Stimulated activated memory B cell treated with anti-CD40 and anti-IgM and Interleukin-4, amounts not matched to agents 10 μg/mL and 1 μg/mL and 100 μg/mL, for 72 hours (primary cell): ENCODE data around the gene GBP5.
"Not testable (repeated sequence)": the region's sequence is repeated elsewhere in the genome, so short reads cannot be mapped to it uniquely, and the experiment has no call there.

ENCODE experiments used
- ATAC-seq: fragments of 150-1000 bp; cut with Tn5 transposase; 2 replicates; pipeline ENCODE4 v1.10.0; 2021
- H3K27ac Mint-ChIP-seq: one replicate; pipeline ENCODE4 v1.8.0; 2022; ENCODE audit warnings: mild to moderate bottlenecking, mixed read lengths
- H3K27me3 Mint-ChIP-seq: one replicate; pipeline ENCODE4 v1.8.0; 2022; ENCODE audit warnings: mixed read lengths
- H3K36me3 Mint-ChIP-seq: one replicate; pipeline ENCODE4 v1.8.0; 2022; ENCODE audit warnings: mixed read lengths
- H3K4me1 Mint-ChIP-seq: one replicate; pipeline ENCODE4 v1.8.0; 2022; ENCODE audit warnings: mixed read lengths
- H3K4me3 Mint-ChIP-seq: one replicate; pipeline ENCODE4 v1.8.0; 2022; ENCODE audit warnings: mild to moderate bottlenecking, moderate library complexity, mixed read lengths
- H3K9me3 Mint-ChIP-seq: one replicate; pipeline ENCODE4 v1.8.0; 2022; ENCODE audit warnings: mixed read lengths

Gene GBP5

DNA sequence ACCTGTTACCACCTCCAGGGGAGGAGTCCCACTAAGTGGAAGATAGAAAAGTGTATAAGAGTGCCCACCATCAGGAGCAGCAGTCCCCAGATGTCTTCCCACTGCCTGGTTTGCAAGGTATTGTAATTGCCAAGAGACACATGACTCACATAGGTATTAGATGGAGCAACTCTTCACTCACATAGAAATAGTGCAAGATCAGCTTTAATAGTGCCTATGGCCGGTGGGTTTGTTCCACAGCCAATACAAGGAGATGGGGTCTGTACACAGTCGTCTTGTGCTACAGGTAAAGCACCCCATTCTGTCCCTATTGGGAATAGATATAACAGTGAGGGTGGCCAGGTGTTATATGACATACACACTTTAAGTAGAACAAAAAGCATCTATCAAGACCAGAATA, 18.6 kb upstream of the GBP5 start:
- Mint-ChIP-seq H3K36me3 (peaks cover 6% of the 10 kb centered on the region), H3K9me3 (peaks cover 3% of the 10 kb centered on the region), H3K4me1 (peaks cover 16% of the 10 kb centered on the region), H3K4me3 (no peak overlapping the region), H3K27me3 (no peaks in the 10 kb centered on the region), H3K27ac (no peak overlapping the region)
- ATAC-seq, result no peak

DNA sequence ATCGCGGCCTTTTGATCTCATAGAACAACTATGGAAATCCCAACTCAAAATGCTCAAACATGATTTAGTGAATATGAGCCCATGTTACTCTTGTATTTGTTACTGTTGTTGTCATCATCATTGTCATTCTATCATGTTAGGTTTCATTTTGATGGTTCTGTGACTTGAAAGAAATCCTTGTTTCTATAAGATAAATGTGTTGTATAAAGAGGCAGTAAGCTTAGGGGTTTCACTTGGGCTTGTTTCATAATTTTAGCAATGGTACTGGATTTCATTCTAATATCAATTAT, 15.3 kb upstream of the GBP5 start:
- H3K36me3 Mint-ChIP-seq, result peaks cover 13% of the 10 kb centered on the region
- H3K27ac Mint-ChIP-seq, result peak overlapping the region; percentile 77
- H3K27me3 Mint-ChIP-seq, result no peaks in the 10 kb centered on the region
- H3K9me3 Mint-ChIP-seq, result peaks cover 4% of the 10 kb centered on the region
- H3K4me3 Mint-ChIP-seq, result no peak overlapping the region
- no peak for ATAC-seq
- H3K4me1 Mint-ChIP-seq, result peaks cover 19% of the 10 kb centered on the region

- no peaks in the 10 kb centered on the region for H3K27me3 Mint-ChIP-seq
- H3K4me1 Mint-ChIP-seq, result peaks cover 19% of the 10 kb centered on the region
- no peak overlapping the region for H3K4me3 Mint-ChIP-seq
- peaks cover 13% of the 10 kb centered on the region for H3K36me3 Mint-ChIP-seq
- H3K9me3 Mint-ChIP-seq, result peaks cover 3% of the 10 kb centered on the region
- ATAC-seq, result no peak
- H3K27ac Mint-ChIP-seq, result peak overlapping the region; percentile 77
Measured at GRCh38 chr1:89287181-89288050, 14.8 kb upstream of the GBP5 start.

DNA sequence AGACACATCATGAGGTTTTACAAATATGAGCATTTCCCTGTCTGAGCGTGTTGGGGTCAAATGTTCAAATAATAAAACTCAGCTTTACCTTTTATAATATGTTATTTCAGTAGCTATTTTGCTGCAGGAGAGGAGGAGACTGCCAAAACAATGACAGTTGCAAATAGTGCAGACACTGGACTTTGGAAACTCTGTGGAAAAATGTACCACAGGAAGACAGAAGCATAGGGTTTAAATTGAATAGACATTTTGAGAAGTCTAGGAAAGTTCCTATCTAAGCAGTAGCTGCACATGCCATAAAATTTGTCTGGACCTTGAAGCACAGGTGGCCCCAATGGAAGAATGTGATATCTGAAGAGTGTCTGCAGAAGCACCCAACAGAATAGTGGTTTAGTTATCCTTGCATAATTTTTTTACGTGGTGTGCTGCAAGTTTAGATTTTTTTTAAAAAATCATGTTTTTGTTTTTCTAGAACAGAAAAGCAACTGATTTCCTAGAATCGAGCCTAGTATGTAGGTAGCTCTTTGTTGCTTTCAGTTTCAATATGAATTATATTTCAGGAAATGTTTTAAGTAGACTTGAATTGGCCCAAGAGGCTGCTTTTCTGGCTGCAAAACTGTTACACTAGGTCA, 14.0 kb upstream of the GBP5 start:
- ATAC-seq, result peak; percentile 76
- peak overlapping the region; percentile 77 for H3K27ac Mint-ChIP-seq
- peaks cover 13% of the 10 kb centered on the region for H3K36me3 Mint-ChIP-seq
- H3K9me3 Mint-ChIP-seq, result peaks cover 3% of the 10 kb centered on the region
- H3K27me3 Mint-ChIP-seq, result no peaks in the 10 kb centered on the region
- H3K4me3 Mint-ChIP-seq, result peak overlapping the region; percentile 52
- H3K4me1 Mint-ChIP-seq, result peaks cover 19% of the 10 kb centered on the region

- H3K27me3 Mint-ChIP-seq, result no peaks in the 10 kb centered on the region
- H3K4me3 Mint-ChIP-seq, result no peak overlapping the region
- H3K4me1 Mint-ChIP-seq, result peaks cover 19% of the 10 kb centered on the region
- peak overlapping the region; percentile 77 for H3K27ac Mint-ChIP-seq
- H3K36me3 Mint-ChIP-seq, result peaks cover 13% of the 10 kb centered on the region
- no peak for ATAC-seq
- H3K9me3 Mint-ChIP-seq, result peaks cover 3% of the 10 kb centered on the region
Measured at GRCh38 chr1:89285745-89286380, 13.2 kb upstream of the GBP5 start.

DNA sequence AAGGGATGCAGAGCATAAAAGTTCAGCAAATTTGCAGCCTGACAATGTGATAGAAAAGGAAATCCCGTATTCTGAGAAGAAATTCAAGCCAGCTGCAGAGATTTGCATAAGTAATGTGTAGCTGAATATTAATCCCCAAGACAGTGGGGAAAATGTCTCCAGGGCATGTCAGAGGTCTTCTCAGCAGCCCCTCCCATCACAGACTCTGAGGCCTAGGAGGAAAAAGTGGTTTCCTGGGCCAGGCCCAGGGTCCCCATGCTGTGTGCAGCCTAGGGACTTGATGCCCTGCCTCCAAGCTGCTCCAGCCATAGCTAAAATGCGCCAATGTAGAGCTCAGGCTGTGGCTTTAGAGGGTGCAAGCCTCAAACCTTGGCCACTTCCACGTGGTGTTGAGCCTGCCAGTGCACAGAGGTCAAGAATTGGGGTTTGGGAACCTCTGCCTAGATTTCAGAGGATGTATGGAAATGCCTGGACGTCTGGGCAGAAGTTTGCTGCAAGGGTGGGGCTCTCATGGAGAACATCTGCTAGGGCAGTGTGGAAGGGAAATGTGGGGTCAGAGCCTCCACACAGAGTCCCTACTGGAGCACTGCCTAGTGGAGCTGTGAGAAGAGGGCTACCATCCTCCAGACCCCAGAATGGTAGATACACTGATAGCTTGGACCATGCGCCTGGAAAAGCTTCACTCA, 11.6 kb upstream of the GBP5 start:
- ATAC-seq, H3K27ac Mint-ChIP-seq, H3K4me3 Mint-ChIP-seq, H3K27me3 Mint-ChIP-seq, H3K9me3 Mint-ChIP-seq: not testable (repeated sequence)
- H3K4me1 Mint-ChIP-seq, result peaks cover 19% of the 10 kb centered on the region
- H3K36me3 Mint-ChIP-seq, result peaks cover 13% of the 10 kb centered on the region

- ATAC-seq, result no peak
- no peaks in the 10 kb centered on the region for H3K27me3 Mint-ChIP-seq
- no peak overlapping the region for H3K4me3 Mint-ChIP-seq
- H3K9me3 Mint-ChIP-seq, result peaks cover 3% of the 10 kb centered on the region
- peaks cover 7% of the 10 kb centered on the region for H3K36me3 Mint-ChIP-seq
- no peak overlapping the region for H3K27ac Mint-ChIP-seq
- H3K4me1 Mint-ChIP-seq, result no peaks in the 10 kb centered on the region
Measured at GRCh38 chr1:89280766-89281165, 8.1 kb upstream of the GBP5 start.

GRCh38 chr1:89279011-89279466, 6.4 kb upstream of the GBP5 start:
- no peaks in the 10 kb centered on the region for H3K27me3 Mint-ChIP-seq
- H3K36me3 Mint-ChIP-seq, result no peaks in the 10 kb centered on the region
- peaks cover 7% of the 10 kb centered on the region for H3K4me1 Mint-ChIP-seq
- H3K9me3 Mint-ChIP-seq, result no peaks in the 10 kb centered on the region
- ATAC-seq, result no peak
- H3K27ac Mint-ChIP-seq, result no peak overlapping the region
- H3K4me3 Mint-ChIP-seq, result no peak overlapping the region

GRCh38 chr1:89277725-89278124, 5.1 kb upstream of the GBP5 start:
- no peak overlapping the region for H3K4me3 Mint-ChIP-seq
- H3K9me3 Mint-ChIP-seq, result no peaks in the 10 kb centered on the region
- no peaks in the 10 kb centered on the region for H3K27me3 Mint-ChIP-seq
- peaks cover 11% of the 10 kb centered on the region for H3K4me1 Mint-ChIP-seq
- H3K27ac Mint-ChIP-seq, result no peak overlapping the region
- ATAC-seq, result no peak
- peaks cover 1% of the 10 kb centered on the region for H3K36me3 Mint-ChIP-seq

DNA sequence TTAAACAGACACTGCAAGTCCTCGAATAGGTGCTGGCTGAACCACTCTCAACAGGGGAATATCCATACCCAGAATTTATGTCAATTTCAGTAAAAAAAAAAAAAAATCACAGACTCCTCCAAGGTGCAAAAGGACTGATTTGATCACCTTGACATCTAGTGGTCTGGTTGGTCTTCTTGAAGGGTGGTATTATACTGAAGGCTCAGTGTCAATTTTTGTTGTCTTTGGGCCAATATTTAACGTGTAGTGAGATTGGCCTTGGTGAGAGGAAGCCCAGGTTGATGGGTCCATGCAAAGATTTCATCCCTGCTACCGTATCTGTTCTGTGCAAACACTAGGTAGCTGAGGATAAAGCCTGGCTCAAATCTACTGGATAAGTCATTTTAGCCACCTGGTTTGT, 4.0 kb upstream of the GBP5 start:
- H3K27me3 Mint-ChIP-seq, result no peaks in the 10 kb centered on the region
- peaks cover 4% of the 10 kb centered on the region for H3K36me3 Mint-ChIP-seq
- peaks cover 18% of the 10 kb centered on the region for H3K4me1 Mint-ChIP-seq
- no peak overlapping the region for H3K4me3 Mint-ChIP-seq
- ATAC-seq, result no peak
- no peaks in the 10 kb centered on the region for H3K9me3 Mint-ChIP-seq
- no peak overlapping the region for H3K27ac Mint-ChIP-seq

DNA sequence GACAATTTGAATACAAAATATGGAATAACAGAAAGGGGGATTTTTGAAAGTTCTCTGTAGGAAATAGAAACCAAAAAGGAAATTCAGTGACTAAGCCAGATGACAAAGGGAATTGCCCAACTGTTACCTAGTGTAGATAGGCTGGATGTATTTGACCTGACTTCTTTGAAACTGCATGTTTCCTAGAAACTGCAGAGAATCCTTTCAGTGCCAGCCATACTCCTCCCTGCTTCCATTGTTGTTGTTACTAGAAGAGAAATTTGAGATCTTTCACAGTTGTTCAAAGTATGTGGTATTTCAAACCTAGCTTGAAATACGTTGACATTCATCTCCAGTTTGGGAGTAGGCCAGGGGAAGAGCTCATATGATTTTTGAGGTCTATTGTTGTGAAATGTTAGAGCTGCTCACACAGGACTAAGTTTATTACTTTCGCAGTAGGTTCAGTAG, 1.8 kb upstream of the GBP5 start:
- H3K9me3 Mint-ChIP-seq, result no peaks in the 10 kb centered on the region
- H3K36me3 Mint-ChIP-seq, result peaks cover 4% of the 10 kb centered on the region
- peak overlapping the region; percentile 29 for H3K4me3 Mint-ChIP-seq
- H3K27ac Mint-ChIP-seq, result peak overlapping the region; percentile 54
- no peaks in the 10 kb centered on the region for H3K27me3 Mint-ChIP-seq
- H3K4me1 Mint-ChIP-seq, result peaks cover 31% of the 10 kb centered on the region
- ATAC-seq, result no peak

DNA sequence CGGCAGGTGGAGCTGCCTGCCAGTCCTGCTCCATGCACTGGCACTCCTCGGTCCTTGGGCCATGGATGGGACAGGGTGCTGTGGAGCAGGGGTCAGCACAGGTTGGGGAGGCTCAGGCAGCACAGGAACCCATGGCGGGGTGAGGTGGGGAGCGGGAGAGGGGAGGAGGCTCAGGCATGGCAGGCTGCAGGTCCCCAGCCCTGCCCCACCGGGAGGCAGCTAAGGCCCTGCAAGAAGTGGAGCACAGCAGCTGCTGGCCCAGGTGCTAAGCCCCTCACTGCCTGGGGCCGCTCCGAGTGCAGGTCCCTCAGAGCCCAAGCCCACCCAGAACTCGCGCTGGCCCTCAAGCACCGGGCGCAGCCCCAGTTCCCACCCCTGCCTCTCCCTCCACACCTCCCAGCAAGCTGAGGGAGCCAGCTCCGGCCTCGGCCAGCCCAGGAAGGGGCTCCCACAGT, 691 bp upstream of the GBP5 start:
- no peaks in the 10 kb centered on the region for H3K9me3 Mint-ChIP-seq
- ATAC-seq, result no peak
- no peak overlapping the region for H3K4me3 Mint-ChIP-seq
- peaks cover 38% of the 10 kb centered on the region for H3K4me1 Mint-ChIP-seq
- H3K27me3 Mint-ChIP-seq, result no peaks in the 10 kb centered on the region
- H3K27ac Mint-ChIP-seq, result peak overlapping the region; percentile 91
- H3K36me3 Mint-ChIP-seq, result peaks cover 11% of the 10 kb centered on the region

GRCh38 chr1:89271341-89272015, 1.2 kb downstream of the GBP5 start:
- Mint-ChIP-seq H3K4me3 (peak overlapping the region; percentile 99), H3K27ac (peak overlapping the region; percentile 16), H3K9me3 (no peaks in the 10 kb centered on the region), H3K4me1 (peaks cover 38% of the 10 kb centered on the region), H3K27me3 (no peaks in the 10 kb centered on the region), H3K36me3 (peaks cover 18% of the 10 kb centered on the region)
- ATAC-seq, result no peak

DNA sequence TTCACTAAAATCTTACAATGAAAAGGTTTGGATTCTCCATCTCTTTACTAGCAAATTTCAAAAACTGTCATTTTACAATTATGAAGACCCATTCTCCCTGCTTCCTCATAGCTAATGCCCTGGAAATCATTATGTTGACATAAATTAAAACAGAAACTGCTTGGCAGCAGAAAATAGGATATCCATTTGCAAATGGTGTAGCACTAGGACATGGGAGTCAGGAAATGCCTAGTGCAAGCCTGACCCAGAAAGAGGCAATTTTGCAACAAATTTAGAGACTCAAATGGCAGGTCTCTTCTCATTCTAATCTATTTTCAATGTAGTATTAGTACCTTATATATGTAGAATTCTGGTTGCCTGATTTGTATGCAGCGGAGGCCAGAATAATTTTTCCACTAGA, 2.2 kb downstream of the GBP5 start:
- Mint-ChIP-seq H3K27ac (no peak overlapping the region), H3K9me3 (no peaks in the 10 kb centered on the region), H3K27me3 (no peaks in the 10 kb centered on the region), H3K4me1 (peaks cover 38% of the 10 kb centered on the region), H3K36me3 (peaks cover 27% of the 10 kb centered on the region), H3K4me3 (no peak overlapping the region)
- no peak for ATAC-seq

DNA sequence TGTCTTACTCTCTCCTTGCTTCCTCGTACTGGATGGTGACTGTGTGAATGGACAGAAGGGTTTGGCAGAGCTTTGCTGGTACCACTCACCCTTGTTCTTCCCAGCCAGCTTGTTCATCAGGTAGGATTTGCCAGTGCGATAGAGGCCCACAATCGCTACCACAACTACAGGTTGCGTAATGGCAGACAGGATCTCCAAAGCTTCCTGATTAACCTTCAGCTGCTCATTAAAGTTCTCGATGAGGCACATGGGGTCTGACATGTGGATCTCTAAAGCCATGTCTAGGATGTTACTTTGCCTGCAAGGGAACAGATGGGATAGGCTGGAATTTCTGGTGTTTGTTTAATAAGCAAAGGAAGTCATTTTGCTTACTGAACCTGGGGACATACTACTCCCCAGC, 3.4 kb downstream of the GBP5 start:
- H3K27me3 Mint-ChIP-seq, result no peaks in the 10 kb centered on the region
- H3K36me3 Mint-ChIP-seq, result peaks cover 33% of the 10 kb centered on the region
- H3K27ac Mint-ChIP-seq, result no peak overlapping the region
- no peak overlapping the region for H3K4me3 Mint-ChIP-seq
- H3K4me1 Mint-ChIP-seq, result peaks cover 33% of the 10 kb centered on the region
- no peak for ATAC-seq
- no peaks in the 10 kb centered on the region for H3K9me3 Mint-ChIP-seq
